A673 (cell line): ENCODE measurements around the gene ESRRB. TPM values are rescaled to one million over a fixed set of nuclear protein-coding genes. Genes with fewer than 3 reads are reported as not detected.

Experiments used
- BruUV-seq: library from RNA; stranded (reverse); fragments of 400-500 nt; replicated peaks from 2 replicates; lab custom pipeline; 2021; lab: Mats Ljungman, UMichigan
- CTCF ChIA-PET: fragments of 300-600 bp; sonication (Branson Sonifier 250); formaldehyde crosslinking; loops from one replicate; lab custom pipeline; 2022; ENCODE audit warnings: antibody characterized with exemption; lab: Charles Lee
- POLR2A ChIA-PET: fragments of 300-600 bp; sonication (Branson Sonifier 250); formaldehyde crosslinking; loops from one replicate; lab custom pipeline; 2022; ENCODE audit warnings: antibody characterized with exemption; ENCODE audit not compliant: low non-redundant PET; lab: Charles Lee
- DNase-seq: peaks from one replicate; pipeline ENCODE4 v3.0.0-alpha.2; 2015; ENCODE audit warnings: low spot score
- H3K27ac ChIP-seq: fragments of 200-600 bp; sonication (generic); 2 replicates; pipeline ENCODE4 v1.5.1; 2016; ENCODE audit warnings: mixed run types, low read depth, mild to moderate bottlenecking, mixed read lengths, antibody characterized with exemption, low read length; ENCODE audit not compliant: poor library complexity, severe bottlenecking
- H3K27me3 ChIP-seq: fragments of 200-600 bp; sonication (generic); replicated peaks from 2 replicates; pipeline ENCODE4 v1.6.1; 2017; ENCODE audit warnings: mixed run types, low read depth, mild to moderate bottlenecking, mixed read lengths, antibody characterized with exemption, low read length; ENCODE audit not compliant: insufficient read depth, poor library complexity
- H3K36me3 ChIP-seq: fragments of 200-600 bp; sonication (generic); 2 replicates; pipeline ENCODE4 v1.6.1; 2016; ENCODE audit warnings: mixed run types, mild to moderate bottlenecking, mixed read lengths, antibody characterized with exemption, low read length; ENCODE audit not compliant: insufficient read depth, poor library complexity, severe bottlenecking
- H3K4me1 ChIP-seq: fragments of 200-600 bp; sonication (generic); 2 replicates; pipeline ENCODE4 v1.6.1; 2017; ENCODE audit warnings: mixed run types, mild to moderate bottlenecking, mixed read lengths, antibody characterized with exemption, low read length; ENCODE audit not compliant: insufficient read depth, poor library complexity, severe bottlenecking
- H3K4me3 ChIP-seq: fragments of 200-600 bp; sonication (generic); 2 replicates; pipeline ENCODE4 v1.5.1; 2016; ENCODE audit warnings: low read depth, mixed run types, mild to moderate bottlenecking, mixed read lengths, low read length; ENCODE audit not compliant: poor library complexity, severe bottlenecking
- H3K9me3 ChIP-seq: fragments of 200-600 bp; sonication (generic); 2 replicates; pipeline ENCODE4 v1.6.1; 2016; ENCODE audit warnings: mixed run types, low read depth, mild to moderate bottlenecking, mixed read lengths, antibody characterized with exemption, low read length; ENCODE audit not compliant: poor library complexity, severe bottlenecking
- EZH2 ChIP-seq: fragments of 200-600 bp; sonication (generic); IDR thresholded peaks from 2 replicates; pipeline ENCODE4 v1.6.1; 2017; ENCODE audit warnings: borderline replicate concordance, low read depth, mild to moderate bottlenecking, mixed read lengths, antibody characterized with exemption, low read length; ENCODE audit not compliant: poor library complexity, severe bottlenecking
- intact Hi-C: fragments of 100-400 bp; cut with micrococcal nuclease; formaldehyde crosslinking; loops from one replicate; pipeline ENCODE4 v1.10.0; 2022; ENCODE audit not compliant: unreplicated experiment
- total RNA-seq: library from RNA; stranded (reverse); gene quantifications from 2 replicates; pipeline ENCODE4 v1.2.3, GENCODE V29; 2021
- TF ChIP-seq, protein P1 (sequence below): fragments of 300-800, 200-600 bp; sonication (generic); conservative IDR thresholded peaks from 2 replicates; pipeline ENCODE4 v1.5.1; 2017; ENCODE audit warnings: low read depth, mild to moderate bottlenecking, antibody characterized with exemption, low read length, moderate library complexity, mixed read lengths

ESRRB gene
- total RNA-seq, 1 experiment from 2014 or later: 0.47 TPM

- no peak for TF ChIP-seq EZH2
- TF ChIP-seq, protein P1, sequence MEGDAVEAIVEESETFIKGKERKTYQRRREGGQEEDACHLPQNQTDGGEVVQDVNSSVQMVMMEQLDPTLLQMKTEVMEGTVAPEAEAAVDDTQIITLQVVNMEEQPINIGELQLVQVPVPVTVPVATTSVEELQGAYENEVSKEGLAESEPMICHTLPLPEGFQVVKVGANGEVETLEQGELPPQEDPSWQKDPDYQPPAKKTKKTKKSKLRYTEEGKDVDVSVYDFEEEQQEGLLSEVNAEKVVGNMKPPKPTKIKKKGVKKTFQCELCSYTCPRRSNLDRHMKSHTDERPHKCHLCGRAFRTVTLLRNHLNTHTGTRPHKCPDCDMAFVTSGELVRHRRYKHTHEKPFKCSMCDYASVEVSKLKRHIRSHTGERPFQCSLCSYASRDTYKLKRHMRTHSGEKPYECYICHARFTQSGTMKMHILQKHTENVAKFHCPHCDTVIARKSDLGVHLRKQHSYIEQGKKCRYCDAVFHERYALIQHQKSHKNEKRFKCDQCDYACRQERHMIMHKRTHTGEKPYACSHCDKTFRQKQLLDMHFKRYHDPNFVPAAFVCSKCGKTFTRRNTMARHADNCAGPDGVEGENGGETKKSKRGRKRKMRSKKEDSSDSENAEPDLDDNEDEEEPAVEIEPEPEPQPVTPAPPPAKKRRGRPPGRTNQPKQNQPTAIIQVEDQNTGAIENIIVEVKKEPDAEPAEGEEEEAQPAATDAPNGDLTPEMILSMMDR: no peak
- peak; percentile 49 for DNase-seq
- no TSS peak for BruUV-seq
- POLR2A ChIA-PET: no interaction called here
- CTCF ChIA-PET: no interaction called here
- Histone ChIP-seq H3K4me3 (no peak overlapping the region), H3K9me3 (no peaks in the 10 kb centered on the region), H3K4me1 (peaks cover 14% of the 10 kb centered on the region), H3K27me3 (no peaks in the 10 kb centered on the region), H3K36me3 (no peaks in the 10 kb centered on the region), H3K27ac (no peak overlapping the region)
- intact Hi-C loops: no loop called here
Measured at GRCh38 chr14:76426161-76426696, 50.3 kb downstream of the ESRRB start.

- POLR2A ChIA-PET: interaction anchor here (0.6 kb wide), 1 partner anchor 57 kb away, joined by 3 read pairs; no protein-coding TSS in a partner anchor
- CTCF ChIA-PET: no interaction called here
- H3K36me3 ChIP-seq: no peaks in the 10 kb centered on the region
- peak overlapping the region; percentile 48 for H3K27ac ChIP-seq
- BruUV-seq: no TSS peak
- H3K4me1 ChIP-seq: peaks cover 14% of the 10 kb centered on the region
- intact Hi-C loops: no loop called here
- no peaks in the 10 kb centered on the region for H3K27me3 ChIP-seq
- TF ChIP-seq EZH2: no peak
- TF ChIP-seq, protein P1: no peak
- DNase-seq: no peak
- H3K4me3 ChIP-seq: no peak overlapping the region
- H3K9me3 ChIP-seq: no peaks in the 10 kb centered on the region
Measured at GRCh38 chr14:76428611-76429010, 52.7 kb downstream of the ESRRB start.

DNA sequence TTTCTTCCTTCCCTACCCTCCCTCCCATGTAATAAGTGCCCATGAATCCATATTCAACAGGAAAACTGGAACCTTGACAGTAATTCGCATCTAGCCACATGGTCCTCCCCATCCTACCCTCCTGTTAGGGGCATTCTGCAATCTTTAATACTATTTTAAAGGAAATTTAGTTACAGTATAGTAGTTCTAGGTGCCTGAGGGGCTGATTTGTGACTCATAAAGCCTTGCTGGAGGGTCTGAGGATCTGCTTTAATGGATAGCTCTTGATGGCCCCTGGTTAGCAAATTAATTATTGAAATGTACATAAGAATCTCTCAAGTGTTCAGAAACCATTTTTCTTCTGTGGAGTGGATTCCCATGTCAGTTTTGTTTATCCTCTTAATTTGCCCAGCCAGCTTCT lies 54.1 kb downstream of the ESRRB start:
- BruUV-seq: no TSS peak
- ChIA-PET CTCF (no interaction called here), POLR2A (no interaction called here)
- H3K27me3 ChIP-seq: no peaks in the 10 kb centered on the region
- intact Hi-C loops: no loop called here
- no peaks in the 10 kb centered on the region for H3K9me3 ChIP-seq
- H3K4me1 ChIP-seq: peaks cover 14% of the 10 kb centered on the region
- TF ChIP-seq, protein P1: no peak
- TF ChIP-seq EZH2: no peak
- peak overlapping the region; percentile 52 for H3K27ac ChIP-seq
- peak; percentile 79 for DNase-seq
- no peaks in the 10 kb centered on the region for H3K36me3 ChIP-seq
- H3K4me3 ChIP-seq: no peak overlapping the region
